H1 (cell line): ENCODE measurements around the gene NREP. TPM values are rescaled to one million over a fixed set of nuclear protein-coding genes. Genes with fewer than 3 reads are reported as not detected.

Experiments used
- CTCF ChIA-PET: fragments of 300-600 bp; sonication (Branson Sonifier 250); formaldehyde crosslinking; loops from one replicate; lab custom pipeline; 2021; ENCODE audit not compliant: partially characterized antibody; lab: Charles Lee
- POLR2A ChIA-PET: fragments of 300-600 bp; sonication (Branson Sonifier 250); formaldehyde crosslinking; loops from one replicate; lab custom pipeline; 2021; ENCODE audit warnings: inconsistent platforms; ENCODE audit not compliant: partially characterized antibody; lab: Charles Lee
- DNase-seq, 2 experiments: peaks; one replicate each; pipeline versions ENCODE4 v3.0.0 to v3.0.0-alpha.2; 2010 to 2022; ENCODE audit warnings: low spot score in 2 of 2, low read depth in 1 of 2, mixed read lengths in 1 of 2
- FAIRE-seq: peaks from 2 replicates; lab custom pipeline; 2011; peaks lifted over from hg19 to GRCh38; lab: Jason Lieb, UNC
- H2AFZ ChIP-seq: 2 replicates; pipeline ENCODE4 v1.8.1; 2012; ENCODE audit warnings: low read length, inconsistent platforms
- H2AK5ac ChIP-seq: 2 replicates; pipeline ENCODE4 v1.6.1; 2013; ENCODE audit warnings: low read depth, low read length
- H2BK120ac ChIP-seq: replicated peaks from 2 replicates; pipeline ENCODE3; 2013; ENCODE audit warnings: low read depth, low read length, inconsistent platforms
- H2BK12ac ChIP-seq: 2 replicates; pipeline ENCODE4 v1.6.1; 2013; ENCODE audit warnings: low read depth, low read length
- H2BK15ac ChIP-seq: 2 replicates; pipeline ENCODE4 v1.6.1; 2013; ENCODE audit warnings: low read length
- H2BK20ac ChIP-seq: 2 replicates; pipeline ENCODE4 v1.6.1; 2013; ENCODE audit warnings: low read length
- H2BK5ac ChIP-seq: 2 replicates; pipeline ENCODE4 v1.6.1; 2013; ENCODE audit warnings: low read depth, low read length
- H3K14ac ChIP-seq: 2 replicates; pipeline ENCODE4 v1.6.1; 2013; ENCODE audit warnings: inconsistent platforms; ENCODE audit not compliant: insufficient read length
- H3K18ac ChIP-seq: 2 replicates; pipeline ENCODE4 v1.6.1; 2013; ENCODE audit warnings: low read length; ENCODE audit errors: extremely low read depth
- H3K23ac ChIP-seq: 2 replicates; pipeline ENCODE4 v1.6.1; 2013; ENCODE audit warnings: inconsistent platforms; ENCODE audit not compliant: insufficient read length
- H3K23me2 ChIP-seq: 2 replicates; pipeline ENCODE4 v1.6.1; 2013; ENCODE audit warnings: low read depth, low read length
- H3K27ac ChIP-seq: 2 replicates; pipeline ENCODE4 v1.6.1; 2011; ENCODE audit warnings: low read depth, low read length, inconsistent platforms
- H3K27me3 ChIP-seq, 4 experiments: replicated peaks in 1 of 4; 1 replicate in 1 of 4; 2 replicates in 3 of 4; pipeline versions ENCODE4 v1.6.1 to v1.8.1; 2011 to 2013; ENCODE audit warnings: low read length in 3 of 4, mild to moderate bottlenecking in 3 of 4, inconsistent platforms in 2 of 4, mixed read lengths in 2 of 4, moderate library complexity in 1 of 4; ENCODE audit not compliant: control insufficient read depth in 3 of 4, insufficient read depth in 3 of 4; ENCODE audit errors: extremely low read depth in 1 of 4
- H3K36me3 ChIP-seq, 4 experiments: 2 replicates each; pipeline versions ENCODE4 v1.6.1 to v1.8.1; 2011 to 2013; ENCODE audit warnings: mild to moderate bottlenecking in 4 of 4, low read length in 3 of 4, moderate library complexity in 2 of 4, control low read depth in 1 of 4, inconsistent platforms in 1 of 4; ENCODE audit not compliant: insufficient read depth in 4 of 4, control insufficient read depth in 2 of 4
- H3K4ac ChIP-seq: replicated peaks from 2 replicates; pipeline ENCODE3; 2013; ENCODE audit warnings: low read length, low read depth, mixed read lengths, inconsistent platforms; ENCODE audit not compliant: insufficient read length
- H3K4me1 ChIP-seq, 4 experiments: replicated peaks in 1 of 4; 1 replicate in 1 of 4; 2 replicates in 3 of 4; pipeline versions ENCODE4 v1.6.1 to v1.8.1; 2011 to 2013; ENCODE audit warnings: low read length in 3 of 4, inconsistent platforms in 2 of 4, mixed read lengths in 1 of 4; ENCODE audit not compliant: insufficient read depth in 4 of 4, control insufficient read depth in 3 of 4
- H3K4me2 ChIP-seq, 2 experiments: 2 replicates each; pipeline versions ENCODE4 v1.6.1 to v1.8.1; 2011 to 2013; ENCODE audit warnings: low read depth in 2 of 2, low read length in 2 of 2, control low read depth in 1 of 2, inconsistent platforms in 1 of 2, mild to moderate bottlenecking in 1 of 2; ENCODE audit not compliant: insufficient read depth in 1 of 2
- H3K4me3 ChIP-seq, 4 experiments: fragments of 200-600, 300-600 bp in 1 of 4; sonication (generic), shearing (Covaris generic), sonication (Bioruptor Twin) in 1 of 4; 2 replicates each; pipeline versions ENCODE4 v1.5.1 to v1.8.1; 2011 to 2016; ENCODE audit warnings: low read length in 4 of 4, low read depth in 3 of 4, control low read depth in 2 of 4, inconsistent platforms in 2 of 4, mild to moderate bottlenecking in 2 of 4, mixed read lengths in 1 of 4, moderate library complexity in 1 of 4; ENCODE audit not compliant: insufficient read depth in 2 of 4; ENCODE audit errors: extremely low read depth in 1 of 4
- H3K56ac ChIP-seq: replicated peaks from 2 replicates; pipeline ENCODE3; 2013; ENCODE audit warnings: low read depth, mild to moderate bottlenecking, mixed read lengths, low read length, inconsistent platforms; ENCODE audit not compliant: insufficient read length
- H3K79me1 ChIP-seq: 2 replicates; pipeline ENCODE4 v1.6.1; 2013; ENCODE audit warnings: low read depth, low read length, control low read depth
- H3K79me2 ChIP-seq, 2 experiments: 2 replicates each; pipeline versions ENCODE4 v1.6.1 to v1.8.1; 2012 to 2013; ENCODE audit warnings: low read length in 2 of 2, mild to moderate bottlenecking in 2 of 2, inconsistent platforms in 1 of 2; ENCODE audit not compliant: insufficient read depth in 2 of 2, control insufficient read depth in 1 of 2
- H3K9ac ChIP-seq, 4 experiments: replicated peaks in 1 of 4; 1 replicate in 1 of 4; 2 replicates in 3 of 4; pipeline versions ENCODE4 v1.6.1 to v1.8.1; 2011 to 2013; ENCODE audit warnings: low read depth in 3 of 4, low read length in 3 of 4, control low read depth in 2 of 4, mild to moderate bottlenecking in 2 of 4, moderate library complexity in 2 of 4, inconsistent platforms in 1 of 4; ENCODE audit errors: extremely low read depth in 1 of 4
- H3K9me3 ChIP-seq, 2 experiments: 2 replicates each; pipeline versions ENCODE4 v1.6.1 to v1.8.1; 2012 to 2013; ENCODE audit warnings: mild to moderate bottlenecking in 2 of 2, moderate library complexity in 2 of 2, control low read depth in 1 of 2, inconsistent platforms in 1 of 2, low read depth in 1 of 2, low read length in 1 of 2, mixed read lengths in 1 of 2; ENCODE audit not compliant: insufficient read depth in 2 of 2
- H4K20me1 ChIP-seq, 2 experiments: replicated peaks in 1 of 2; 2 replicates each; pipeline versions ENCODE3 to v1.8.1; 2011 to 2013; ENCODE audit warnings: inconsistent platforms in 2 of 2, low read length in 2 of 2, mild to moderate bottlenecking in 1 of 2; ENCODE audit not compliant: insufficient read depth in 2 of 2, control insufficient read depth in 1 of 2
- H4K5ac ChIP-seq: 2 replicates; pipeline ENCODE4 v1.6.1; 2013; ENCODE audit warnings: low read length, low read depth, mixed read lengths, inconsistent platforms; ENCODE audit not compliant: insufficient read length
- H4K8ac ChIP-seq: 2 replicates; pipeline ENCODE4 v1.8.0; 2013; ENCODE audit warnings: mild to moderate bottlenecking, moderate library complexity, low read length, inconsistent platforms; ENCODE audit not compliant: insufficient read depth; ENCODE audit errors: extremely low read depth
- H4K91ac ChIP-seq: replicated peaks from 2 replicates; pipeline ENCODE3; 2013; ENCODE audit warnings: low read length, mixed read lengths, inconsistent platforms; ENCODE audit not compliant: insufficient read length
- ATF2 ChIP-seq: IDR thresholded peaks from 2 replicates; pipeline ENCODE4 v1.6.1; 2012; ENCODE audit warnings: low read length, inconsistent platforms
- CEBPB ChIP-seq: IDR thresholded peaks from 2 replicates; pipeline ENCODE4 v1.6.1; 2012; ENCODE audit warnings: low read depth, low read length
- CHD1 ChIP-seq: IDR thresholded peaks from 2 replicates; pipeline ENCODE4 v1.6.1; 2012; ENCODE audit warnings: low read depth, low read length, improper control_type of control experiment
- E2F6 ChIP-seq: IDR thresholded peaks from 2 replicates; pipeline ENCODE4 v1.6.1; 2012; ENCODE audit warnings: inconsistent platforms
- EZH2 ChIP-seq: fragments of 200-600 bp; sonication (generic); IDR thresholded peaks from 2 replicates; pipeline ENCODE4 v1.7.1; 2012; ENCODE audit warnings: low read depth, mild to moderate bottlenecking, moderate library complexity, low read length, inconsistent platforms; ENCODE audit not compliant: severe bottlenecking
- FOSL1 ChIP-seq: IDR thresholded peaks from 2 replicates; pipeline ENCODE4 v1.6.1; 2011; ENCODE audit warnings: mild to moderate bottlenecking, low read depth, low read length, moderate library complexity; ENCODE audit not compliant: insufficient read depth
- GABPA ChIP-seq: IDR thresholded peaks from 2 replicates; pipeline ENCODE4 v1.6.1; 2011; ENCODE audit warnings: mild to moderate bottlenecking, low read length, moderate library complexity, borderline replicate concordance; ENCODE audit not compliant: insufficient read depth
- NRF1 ChIP-seq: IDR thresholded peaks from 2 replicates; pipeline ENCODE4 v1.6.1; 2011; ENCODE audit warnings: mild to moderate bottlenecking, low read depth, low read length, improper control_type of control experiment
- POU5F1 ChIP-seq: IDR thresholded peaks from 2 replicates; pipeline ENCODE4 v1.6.1; 2011; ENCODE audit warnings: low read depth, mild to moderate bottlenecking, low read length, moderate library complexity
- RBBP5 ChIP-seq: IDR thresholded peaks from 2 replicates; pipeline ENCODE4 v1.7.1; 2012; ENCODE audit warnings: low read depth, mild to moderate bottlenecking, inconsistent platforms, low read length, moderate library complexity, borderline replicate concordance
- YY1 ChIP-seq: IDR thresholded peaks from 2 replicates; pipeline ENCODE4 v1.6.1; 2011; ENCODE audit warnings: low read depth, mild to moderate bottlenecking, low read length
- ZNF274 ChIP-seq: IDR thresholded peaks from 2 replicates; pipeline ENCODE4 v1.7.0; 2012; ENCODE audit warnings: low read length, borderline replicate concordance; ENCODE audit errors: extremely low read depth
- WGBS, 2 experiments: shearing (Covaris generic) in 1 of 2; methylation state at CpG; one replicate each; pipeline versions ENCODE4 v1.1.6 to v1.1.7; 2013 to 2015; ENCODE audit warnings: low lambda C conversion rate in 2 of 2, mixed read lengths in 2 of 2, inconsistent platforms in 1 of 2, low coverage in 1 of 2, missing lambda C conversion rate in 1 of 2; ENCODE audit not compliant: insufficient replicate concordance in 2 of 2, insufficient coverage in 1 of 2, insufficient read length in 1 of 2; ENCODE audit errors: extremely low coverage in 1 of 2, missing lambda C conversion rate in 1 of 2; 5-methylcytosine and 5-hydroxymethylcytosine counted together
- polyA plus RNA-seq, 7 experiments: library from polyadenylated mRNA; depleted of rRNA in 3 of 7; stranded (reverse) in 5 of 7; unstranded in 2 of 7; fragments of >200 nt in 5 of 7; fragments of 200-250 nt in 2 of 7; gene quantifications; 1 replicate in 5 of 7; 2 replicates in 1 of 7; 4 replicates in 1 of 7; pipeline versions ENCODE4 v1.2.1 to v1.2.3, GENCODE V29; 2011 to 2013; ENCODE audit warnings: missing spikeins in 2 of 7, mixed read lengths in 2 of 7
- total RNA-seq: library from RNA; stranded (reverse); fragmentation: NEBNext Ultra II Directional; extraction: Animal tissue kit (Norgen Biotek cat#: 25700); gene quantifications from 2 replicates; pipeline ENCODE4 v1.2.1, GENCODE V29; 2021

The NREP gene
- total and polyA plus RNA-seq, 2 of the 8 experiments (the other 6 are each of a cell fraction or from before 2014, with no cell fraction given) = 254 to 301 TPM

GRCh38 chr5:111697215-111697614 lies 59.8 kb downstream of the NREP start:
- H3K4me3 ChIP-seq = no peak overlapping the region
- FAIRE-seq (no peak), DNase-seq (no peak)
- no peak overlapping the region for H3K4me2 ChIP-seq
- no peak overlapping the region for H4K8ac ChIP-seq
- WGBS, 2 experiments = 77% methylated on average over 6 of the region's 6 CpGs; no CpG with 5 or more reads in 1 of the 2 experiments
- no peaks in the 10 kb centered on the region for H3K9me3 ChIP-seq
- no peak overlapping the region for H3K56ac ChIP-seq
- no peak overlapping the region for H4K91ac ChIP-seq
- no peak overlapping the region for H2BK12ac ChIP-seq
- no peak overlapping the region for H2BK15ac ChIP-seq
- no peak overlapping the region for H2BK20ac ChIP-seq
- no peak overlapping the region for H2AK5ac ChIP-seq
- H3K9ac ChIP-seq = no peak overlapping the region
- no peak overlapping the region for H3K14ac ChIP-seq
- H3K4me1 ChIP-seq = peaks cover 0 to 3% (median 0%) of the 10 kb centered on the region in 4 experiments; a peak in 2 of 7 replicates
- H3K36me3 ChIP-seq = no peaks in the 10 kb centered on the region
- no peaks in the 10 kb centered on the region for H3K79me1 ChIP-seq
- ChIA-PET POLR2A (interaction anchor here (1.3 kb wide), 1 partner anchor 60 kb away, joined by 3 read pairs; no protein-coding TSS in a partner anchor), CTCF (interaction anchor here (1.1 to 3.5 kb wide), 6 partner anchors 9 to 362 kb away, joined by 3 to 23 read pairs (median 4); no protein-coding TSS in a partner anchor)
- no peaks in the 10 kb centered on the region; the same call in 1 of the 2 replicates for H3K23me2 ChIP-seq
- H2AFZ ChIP-seq = no peak overlapping the region
- no peak overlapping the region for H3K4ac ChIP-seq
- no peaks in the 10 kb centered on the region for H3K79me2 ChIP-seq
- no peak overlapping the region for H4K5ac ChIP-seq
- H4K20me1 ChIP-seq = no peaks in the 10 kb centered on the region
- H3K18ac ChIP-seq = no peak overlapping the region
- H3K27ac ChIP-seq = no peak overlapping the region
- no peak overlapping the region for H3K23ac ChIP-seq
- H2BK5ac ChIP-seq = no peak overlapping the region
- H2BK120ac ChIP-seq = no peak overlapping the region
- no peaks in the 10 kb centered on the region for H3K27me3 ChIP-seq
- TF ChIP-seq POU5F1 (no peak), CHD1 (no peak), ZNF274 (no peak), ATF2 (no peak), GABPA (no peak), YY1 (no peak), RBBP5 (no peak), E2F6 (no peak), FOSL1 (no peak), NRF1 (no peak), CEBPB (no peak), EZH2 (no peak)
